GM13976 (cell line): ENCODE data around the gene RAB37.

Source experiments
- DNase-seq: peaks from one replicate; pipeline ENCODE4 v3.0.0; 2012; ENCODE audit warnings: low spot score
- CTCF ChIP-seq: IDR thresholded peaks from 2 replicates; pipeline ENCODE4 v1.5.1; 2012; ENCODE audit warnings: borderline replicate concordance, mild to moderate bottlenecking; ENCODE audit not compliant: insufficient read depth; ENCODE audit errors: extremely low read depth, missing control alignments, control extremely low read depth
- in situ Hi-C: fragments of 300-500 bp; cut with MboI; formaldehyde crosslinking; loops from one replicate; pipeline ENCODE4 v1.12.0; 2022; ENCODE audit warnings: low sequenced_read_pairs, mixed read lengths, inconsistent platforms; ENCODE audit not compliant: unreplicated experiment

RAB37 gene

GRCh38 chr17:74744349-74744713 is 7.3 kb downstream of the RAB37 start:
- in situ Hi-C loops: no loop called here
- no peak for DNase-seq
- no peak for TF ChIP-seq CTCF

GRCh38 chr17:74744714-74745547 is 7.9 kb downstream of the RAB37 start:
- in situ Hi-C loops: no loop called here
- DNase-seq: peak; percentile 82
- TF ChIP-seq CTCF: peak; percentile 99

GRCh38 chr17:74745548-74746177 is 8.6 kb downstream of the RAB37 start:
- no peak for DNase-seq
- in situ Hi-C loops: no loop called here
- TF ChIP-seq CTCF: no peak

- in situ Hi-C loops: no loop called here
- no peak for TF ChIP-seq CTCF
- no peak for DNase-seq
Observed at GRCh38 chr17:74746376-74746775, 9.3 kb downstream of the RAB37 start.

GRCh38 chr17:74746922-74747321 is 9.9 kb downstream of the RAB37 start:
- DNase-seq: no peak
- no peak for TF ChIP-seq CTCF
- in situ Hi-C loops: no loop called here

GRCh38 chr17:74748279-74748528 is 11.1 kb downstream of the RAB37 start:
- DNase-seq: no peak
- in situ Hi-C loops: no loop called here
- no peak for TF ChIP-seq CTCF
